Measurements from ENCODE around the gene FUT9.

- TF ChIP-seq CTCF (IDR thresholded peaks at IDR 0.05; ENCODE audit: low read depth, low read length) (no peak), POLR2A (IDR thresholded peaks at IDR 0.05; ENCODE audit: extremely low read depth, insufficient read length) (no peak), MAX (IDR thresholded peaks at IDR 0.05; ENCODE audit: low read depth, low read length) (no peak)
Measured at GRCh38 chr6:96001891-96002575, 13.7 kb upstream of the FUT9 start.
